Measurements from ENCODE around the gene LRRC74B.
"Not testable (repeated sequence)": the region's sequence is repeated elsewhere in the genome, so short reads cannot be mapped to it uniquely, and the experiment has no call there.

LRRC74B gene

GRCh38 chr22:21087119-21087518 is 41.4 kb downstream of the LRRC74B start:
- no peak for DNase-seq (ENCODE audit: low read depth)
- H3K4me3 ChIP-seq (ENCODE audit: low read length) = no peak overlapping the region
- no peak for TF ChIP-seq CTCF (IDR thresholded peaks at IDR 0.05; ENCODE audit: insufficient read depth, low read depth, low read length, missing control alignments)

- H3K4me3 ChIP-seq (ENCODE audit: low read length); DNase-seq (ENCODE audit: low read depth): not testable (repeated sequence)
Measured at GRCh38 chr22:21087926-21088325, 42.2 kb downstream of the LRRC74B start.

GRCh38 chr22:21091220-21091619 is 45.5 kb downstream of the LRRC74B start:
- H3K4me3 ChIP-seq (ENCODE audit: low read length); DNase-seq (ENCODE audit: low read depth): not testable (repeated sequence)

- TF ChIP-seq CTCF (IDR thresholded peaks at IDR 0.05; ENCODE audit: insufficient read depth, low read depth, low read length, missing control alignments) = no peak
- DNase-seq (ENCODE audit: low read depth) = no peak
- no peak overlapping the region for H3K4me3 ChIP-seq (ENCODE audit: low read length)
Measured at GRCh38 chr22:21092797-21093554, 47.2 kb downstream of the LRRC74B start.

GRCh38 chr22:21093555-21094137 is 47.9 kb downstream of the LRRC74B start:
- DNase-seq (ENCODE audit: low read depth); H3K4me3 ChIP-seq (ENCODE audit: low read length): not testable (repeated sequence)

GRCh38 chr22:21094911-21095772 is 49.4 kb downstream of the LRRC74B start:
- H3K4me3 ChIP-seq (ENCODE audit: low read length) = no peak overlapping the region
- TF ChIP-seq CTCF (IDR thresholded peaks at IDR 0.05; ENCODE audit: insufficient read depth, low read depth, low read length, missing control alignments) = no peak
- DNase-seq (ENCODE audit: low read depth) = no peak

- DNase-seq (ENCODE audit: low read depth) = no peak
- no peak overlapping the region for H3K4me3 ChIP-seq (ENCODE audit: low read length)
- TF ChIP-seq CTCF (IDR thresholded peaks at IDR 0.05; ENCODE audit: insufficient read depth, low read depth, low read length, missing control alignments) = no peak
Measured at GRCh38 chr22:21095773-21096107, 50.0 kb downstream of the LRRC74B start.

GRCh38 chr22:21096878-21097277 is 51.1 kb downstream of the LRRC74B start:
- not testable (repeated sequence) for H3K4me3 ChIP-seq (ENCODE audit: low read length); DNase-seq (ENCODE audit: low read depth)

Data from epithelial cell of esophagus (primary cell).